ENCODE results near the gene UBE2G1.

DNA sequence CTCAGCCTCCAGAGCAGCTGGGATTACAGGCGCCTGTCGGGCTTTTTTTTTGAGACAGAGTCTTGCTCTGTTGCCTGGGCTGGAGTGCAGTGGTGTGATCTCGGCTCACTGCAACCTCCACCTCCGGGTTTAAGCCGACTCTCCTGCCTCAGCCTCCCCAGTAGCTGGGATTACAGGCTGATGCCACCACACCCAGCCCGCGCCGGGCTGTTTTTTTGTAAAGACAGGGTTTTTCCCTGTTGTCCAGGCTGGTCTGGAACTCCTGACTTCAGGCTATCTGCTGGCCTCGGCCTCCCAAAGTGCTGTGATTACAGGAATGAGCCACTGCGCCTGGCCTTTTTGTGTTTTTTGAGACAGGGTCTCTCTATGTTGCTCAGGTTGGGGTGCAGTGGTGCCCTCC lies 39.9 kb upstream of the UBE2G1 start:
- TF ChIP-seq, protein P1, sequence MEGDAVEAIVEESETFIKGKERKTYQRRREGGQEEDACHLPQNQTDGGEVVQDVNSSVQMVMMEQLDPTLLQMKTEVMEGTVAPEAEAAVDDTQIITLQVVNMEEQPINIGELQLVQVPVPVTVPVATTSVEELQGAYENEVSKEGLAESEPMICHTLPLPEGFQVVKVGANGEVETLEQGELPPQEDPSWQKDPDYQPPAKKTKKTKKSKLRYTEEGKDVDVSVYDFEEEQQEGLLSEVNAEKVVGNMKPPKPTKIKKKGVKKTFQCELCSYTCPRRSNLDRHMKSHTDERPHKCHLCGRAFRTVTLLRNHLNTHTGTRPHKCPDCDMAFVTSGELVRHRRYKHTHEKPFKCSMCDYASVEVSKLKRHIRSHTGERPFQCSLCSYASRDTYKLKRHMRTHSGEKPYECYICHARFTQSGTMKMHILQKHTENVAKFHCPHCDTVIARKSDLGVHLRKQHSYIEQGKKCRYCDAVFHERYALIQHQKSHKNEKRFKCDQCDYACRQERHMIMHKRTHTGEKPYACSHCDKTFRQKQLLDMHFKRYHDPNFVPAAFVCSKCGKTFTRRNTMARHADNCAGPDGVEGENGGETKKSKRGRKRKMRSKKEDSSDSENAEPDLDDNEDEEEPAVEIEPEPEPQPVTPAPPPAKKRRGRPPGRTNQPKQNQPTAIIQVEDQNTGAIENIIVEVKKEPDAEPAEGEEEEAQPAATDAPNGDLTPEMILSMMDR (IDR thresholded peaks at IDR 0.05; ENCODE audit: low read depth, low read length, missing input control): no peak
- TF ChIP-seq, protein P2, sequence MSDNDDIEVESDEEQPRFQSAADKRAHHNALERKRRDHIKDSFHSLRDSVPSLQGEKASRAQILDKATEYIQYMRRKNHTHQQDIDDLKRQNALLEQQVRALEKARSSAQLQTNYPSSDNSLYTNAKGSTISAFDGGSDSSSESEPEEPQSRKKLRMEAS (IDR thresholded peaks at IDR 0.05): no peak
- TF ChIP-seq SP1 (IDR thresholded peaks at IDR 0.05) (no peak), TAF1 (conservative IDR thresholded peaks at IDR 0.05) (no peak)
- TF ChIP-seq, protein P3, sequence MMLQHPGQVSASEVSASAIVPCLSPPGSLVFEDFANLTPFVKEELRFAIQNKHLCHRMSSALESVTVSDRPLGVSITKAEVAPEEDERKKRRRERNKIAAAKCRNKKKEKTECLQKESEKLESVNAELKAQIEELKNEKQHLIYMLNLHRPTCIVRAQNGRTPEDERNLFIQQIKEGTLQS (IDR thresholded peaks at IDR 0.05): no peak

All from liver (tissue), 3 donors.